ENCODE measurements around the gene TBC1D1.

DNA sequence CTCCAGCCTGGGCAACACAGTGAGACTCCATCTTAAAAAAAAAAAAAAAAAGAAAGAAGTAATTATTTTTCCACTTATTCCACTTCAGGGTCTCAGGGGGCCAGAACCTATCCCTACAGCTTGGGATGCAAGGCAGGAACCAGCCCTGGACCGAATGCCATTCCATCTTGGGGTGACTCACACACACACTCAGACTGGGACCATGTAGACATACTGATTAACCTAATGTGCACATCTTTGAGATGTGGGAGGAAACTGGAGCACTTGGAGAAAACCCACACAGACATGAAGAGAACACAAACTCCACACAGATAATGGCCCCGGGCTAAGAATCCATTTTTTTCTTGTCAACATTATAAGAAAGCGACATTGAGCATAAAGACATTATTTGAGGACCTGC lies 201.8 kb downstream of the TBC1D1 start:
- TF ChIP-seq, protein P1, sequence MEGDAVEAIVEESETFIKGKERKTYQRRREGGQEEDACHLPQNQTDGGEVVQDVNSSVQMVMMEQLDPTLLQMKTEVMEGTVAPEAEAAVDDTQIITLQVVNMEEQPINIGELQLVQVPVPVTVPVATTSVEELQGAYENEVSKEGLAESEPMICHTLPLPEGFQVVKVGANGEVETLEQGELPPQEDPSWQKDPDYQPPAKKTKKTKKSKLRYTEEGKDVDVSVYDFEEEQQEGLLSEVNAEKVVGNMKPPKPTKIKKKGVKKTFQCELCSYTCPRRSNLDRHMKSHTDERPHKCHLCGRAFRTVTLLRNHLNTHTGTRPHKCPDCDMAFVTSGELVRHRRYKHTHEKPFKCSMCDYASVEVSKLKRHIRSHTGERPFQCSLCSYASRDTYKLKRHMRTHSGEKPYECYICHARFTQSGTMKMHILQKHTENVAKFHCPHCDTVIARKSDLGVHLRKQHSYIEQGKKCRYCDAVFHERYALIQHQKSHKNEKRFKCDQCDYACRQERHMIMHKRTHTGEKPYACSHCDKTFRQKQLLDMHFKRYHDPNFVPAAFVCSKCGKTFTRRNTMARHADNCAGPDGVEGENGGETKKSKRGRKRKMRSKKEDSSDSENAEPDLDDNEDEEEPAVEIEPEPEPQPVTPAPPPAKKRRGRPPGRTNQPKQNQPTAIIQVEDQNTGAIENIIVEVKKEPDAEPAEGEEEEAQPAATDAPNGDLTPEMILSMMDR (IDR thresholded peaks at IDR 0.05), result no peak
- TF ChIP-seq POLR2A (IDR thresholded peaks at IDR 0.05), result no peak
